GM12801 (cell line): ENCODE data around the gene GASK1A.

Experiments
- TF ChIP-seq, protein P1 (sequence below): IDR thresholded peaks from one replicate; pipeline ENCODE4 v1.5.1; 2011; ENCODE audit warnings: control low read depth; ENCODE audit not compliant: insufficient read length; ENCODE audit errors: extremely low read depth

GASK1A gene

DNA sequence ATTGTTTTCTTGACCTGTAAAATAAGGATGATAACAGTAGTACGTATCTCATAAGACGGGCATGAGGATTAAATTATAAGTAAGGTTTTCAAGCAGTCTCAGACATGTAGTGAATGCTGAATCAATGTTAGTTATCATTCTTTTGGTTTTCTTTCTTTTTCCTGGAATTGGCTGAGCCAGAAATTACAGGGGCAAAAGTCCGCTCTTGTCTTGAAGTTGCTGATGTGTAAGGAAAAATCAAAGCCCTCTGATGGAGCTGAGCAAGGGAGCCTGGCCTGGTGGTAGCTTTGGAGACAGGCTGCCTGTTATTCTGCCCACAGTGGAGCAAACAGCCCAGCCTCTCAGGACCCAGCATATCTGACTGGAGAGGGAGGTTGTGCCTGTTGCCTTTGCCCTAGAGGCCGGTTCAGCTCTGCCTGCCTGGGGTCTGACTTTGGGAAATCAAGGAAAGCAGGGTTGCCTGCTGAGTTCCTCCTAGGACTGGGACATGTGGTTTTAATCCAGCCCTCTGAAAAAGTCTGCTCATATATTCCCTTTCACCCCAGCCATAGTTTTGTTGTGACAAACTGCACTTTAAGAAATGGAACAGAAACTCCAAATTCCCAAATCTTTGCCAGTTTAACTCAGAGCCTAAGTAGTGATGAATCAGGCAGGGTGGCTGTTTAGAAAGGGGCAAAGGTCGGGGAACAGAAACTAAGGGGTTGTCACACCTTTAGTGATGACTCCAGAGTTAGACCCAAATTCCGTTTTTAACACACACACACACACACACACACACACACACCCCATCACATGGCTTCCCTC, 40.1 kb downstream of the GASK1A start:
- TF ChIP-seq, protein P1, sequence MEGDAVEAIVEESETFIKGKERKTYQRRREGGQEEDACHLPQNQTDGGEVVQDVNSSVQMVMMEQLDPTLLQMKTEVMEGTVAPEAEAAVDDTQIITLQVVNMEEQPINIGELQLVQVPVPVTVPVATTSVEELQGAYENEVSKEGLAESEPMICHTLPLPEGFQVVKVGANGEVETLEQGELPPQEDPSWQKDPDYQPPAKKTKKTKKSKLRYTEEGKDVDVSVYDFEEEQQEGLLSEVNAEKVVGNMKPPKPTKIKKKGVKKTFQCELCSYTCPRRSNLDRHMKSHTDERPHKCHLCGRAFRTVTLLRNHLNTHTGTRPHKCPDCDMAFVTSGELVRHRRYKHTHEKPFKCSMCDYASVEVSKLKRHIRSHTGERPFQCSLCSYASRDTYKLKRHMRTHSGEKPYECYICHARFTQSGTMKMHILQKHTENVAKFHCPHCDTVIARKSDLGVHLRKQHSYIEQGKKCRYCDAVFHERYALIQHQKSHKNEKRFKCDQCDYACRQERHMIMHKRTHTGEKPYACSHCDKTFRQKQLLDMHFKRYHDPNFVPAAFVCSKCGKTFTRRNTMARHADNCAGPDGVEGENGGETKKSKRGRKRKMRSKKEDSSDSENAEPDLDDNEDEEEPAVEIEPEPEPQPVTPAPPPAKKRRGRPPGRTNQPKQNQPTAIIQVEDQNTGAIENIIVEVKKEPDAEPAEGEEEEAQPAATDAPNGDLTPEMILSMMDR: no peak

DNA sequence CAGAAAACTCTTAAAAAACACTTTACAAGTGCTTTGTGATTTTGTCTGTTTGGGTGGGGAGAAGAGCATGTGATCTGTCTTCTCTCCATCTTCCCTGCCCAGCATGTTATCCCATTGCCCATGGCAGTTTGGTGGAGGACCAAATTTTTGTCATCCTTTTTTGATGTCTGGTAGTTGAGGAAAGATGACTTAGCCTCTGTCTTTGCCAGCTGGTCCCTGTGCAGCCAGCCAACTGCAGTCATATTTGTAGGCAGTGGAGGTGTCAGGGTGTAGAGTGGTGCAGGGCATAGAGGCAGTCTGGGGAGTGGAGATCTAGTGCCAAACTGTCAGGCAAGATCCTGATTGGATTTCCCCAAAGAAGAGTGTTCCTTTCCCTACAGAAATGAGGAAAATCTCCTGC, 40.7 kb downstream of the GASK1A start:
- TF ChIP-seq, protein P1: no peak

DNA sequence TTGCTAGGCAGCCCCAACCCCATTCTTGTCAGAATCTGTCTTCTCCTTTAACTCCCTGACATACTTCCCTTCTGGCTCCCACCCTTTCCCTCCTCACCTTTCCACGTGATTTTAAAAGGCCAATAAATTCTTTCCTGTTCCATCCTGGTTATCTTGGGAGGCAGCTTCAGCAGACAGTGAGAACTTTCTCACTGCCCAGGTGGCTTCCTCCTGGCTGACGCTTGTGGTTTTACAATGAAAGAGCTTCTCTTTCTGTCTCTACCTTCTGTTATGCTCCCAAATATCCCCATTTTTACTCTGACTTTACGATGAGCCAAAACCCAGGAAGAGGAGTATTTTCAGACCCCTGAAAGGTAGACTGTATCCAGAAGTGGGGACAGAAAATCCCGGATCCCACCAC, 42.1 kb downstream of the GASK1A start:
- TF ChIP-seq, protein P1: no peak

DNA sequence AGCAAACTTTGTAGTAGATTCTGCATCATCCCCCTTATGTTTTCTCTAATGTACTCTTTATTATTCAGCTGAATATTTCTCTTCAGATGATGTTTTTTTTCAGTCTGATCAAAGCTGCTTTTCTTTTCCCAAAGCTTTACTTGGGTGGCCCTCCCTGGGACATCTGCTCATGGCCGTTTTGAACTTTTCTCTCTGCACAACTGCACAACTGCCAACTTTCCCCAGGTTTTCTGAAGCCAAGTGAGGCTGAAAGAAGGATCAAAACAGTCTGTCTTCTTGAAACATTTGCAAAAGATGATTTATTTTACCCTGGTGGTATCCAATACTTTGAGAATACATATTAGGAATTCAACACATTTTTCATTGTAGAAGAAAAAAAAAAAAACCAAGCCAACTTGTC, 43.0 kb downstream of the GASK1A start:
- TF ChIP-seq, protein P1: no peak

DNA sequence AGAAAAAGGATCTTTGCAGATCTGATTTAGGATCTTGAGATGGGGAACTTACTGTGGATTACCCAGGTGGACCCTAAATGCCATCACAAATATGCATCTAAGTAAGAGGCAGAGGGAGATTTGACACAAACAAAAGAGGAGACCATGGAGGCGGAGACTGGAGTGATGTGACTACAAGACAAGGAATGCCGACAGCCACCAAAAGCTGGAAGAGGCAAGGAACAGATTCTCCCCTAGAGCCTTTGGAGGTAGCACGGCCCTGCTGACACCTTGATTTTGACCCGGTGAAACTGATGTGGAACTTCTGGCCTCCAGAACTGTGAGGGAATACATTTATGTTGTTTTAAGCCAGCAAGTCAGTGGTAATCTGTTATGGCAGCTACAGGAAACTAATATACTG, 44.0 kb downstream of the GASK1A start:
- TF ChIP-seq, protein P1: no peak

DNA sequence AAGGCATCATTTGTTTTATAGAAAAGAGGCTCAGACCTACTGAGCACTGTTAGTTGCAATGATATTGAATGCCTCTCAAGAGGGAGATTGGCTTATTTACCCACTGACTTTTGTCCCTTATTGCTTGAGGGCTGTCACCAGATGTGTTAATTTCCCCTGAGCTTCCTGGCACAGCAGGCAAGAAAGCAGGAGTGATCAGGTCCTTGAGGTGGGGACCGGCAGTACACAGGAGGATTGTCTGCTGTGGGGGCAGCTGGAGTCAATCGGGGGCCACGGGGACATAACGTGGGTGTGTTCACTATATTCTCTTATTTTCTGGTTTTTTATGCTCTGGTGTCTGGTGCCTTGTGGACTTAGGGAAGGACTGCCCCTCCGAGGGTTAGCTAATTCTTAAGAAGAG, 44.6 kb downstream of the GASK1A start:
- TF ChIP-seq, protein P1: no peak

DNA sequence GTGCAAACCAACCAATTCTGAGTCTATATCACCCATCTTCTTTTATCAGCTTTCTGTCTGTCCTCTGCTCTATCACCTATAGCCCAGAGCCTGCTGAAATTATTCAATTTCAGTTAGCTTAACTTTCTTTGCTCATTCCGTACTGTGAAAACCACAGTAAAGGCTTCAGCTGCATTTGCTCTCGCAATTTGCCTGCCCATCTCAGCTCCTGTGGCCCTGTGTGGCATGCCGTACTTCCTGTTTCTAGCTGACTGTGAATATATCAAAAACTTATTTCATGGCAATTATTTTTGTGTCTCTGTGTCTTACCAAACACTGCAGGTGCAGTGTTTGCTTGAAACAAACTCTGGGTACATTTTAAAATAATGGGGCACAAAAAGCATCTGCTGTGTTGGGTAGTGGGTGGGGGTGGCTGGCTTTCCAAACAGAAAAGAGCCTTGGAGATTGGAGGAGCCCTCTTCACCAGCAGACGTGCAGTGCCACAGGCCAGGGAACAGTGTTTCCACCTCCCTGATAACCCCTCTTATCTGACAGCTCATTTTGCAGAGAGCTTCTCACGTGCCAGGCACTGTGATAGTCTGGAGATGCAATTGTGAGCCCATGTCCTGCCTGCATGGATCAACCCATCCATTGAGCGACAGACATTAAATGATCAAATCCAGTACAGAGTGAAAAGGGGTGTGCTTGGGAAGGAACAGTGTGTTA, 45.2 kb downstream of the GASK1A start:
- TF ChIP-seq, protein P1: no peak
